Measurements from ENCODE around the gene NMT1. TPM values are rescaled to one million over a fixed set of nuclear protein-coding genes. Genes with fewer than 3 reads are reported as not detected.

NMT1 gene
- total and polyA plus RNA-seq, 2 experiments from 2014 or later: 95.6 to 298 TPM

DNA sequence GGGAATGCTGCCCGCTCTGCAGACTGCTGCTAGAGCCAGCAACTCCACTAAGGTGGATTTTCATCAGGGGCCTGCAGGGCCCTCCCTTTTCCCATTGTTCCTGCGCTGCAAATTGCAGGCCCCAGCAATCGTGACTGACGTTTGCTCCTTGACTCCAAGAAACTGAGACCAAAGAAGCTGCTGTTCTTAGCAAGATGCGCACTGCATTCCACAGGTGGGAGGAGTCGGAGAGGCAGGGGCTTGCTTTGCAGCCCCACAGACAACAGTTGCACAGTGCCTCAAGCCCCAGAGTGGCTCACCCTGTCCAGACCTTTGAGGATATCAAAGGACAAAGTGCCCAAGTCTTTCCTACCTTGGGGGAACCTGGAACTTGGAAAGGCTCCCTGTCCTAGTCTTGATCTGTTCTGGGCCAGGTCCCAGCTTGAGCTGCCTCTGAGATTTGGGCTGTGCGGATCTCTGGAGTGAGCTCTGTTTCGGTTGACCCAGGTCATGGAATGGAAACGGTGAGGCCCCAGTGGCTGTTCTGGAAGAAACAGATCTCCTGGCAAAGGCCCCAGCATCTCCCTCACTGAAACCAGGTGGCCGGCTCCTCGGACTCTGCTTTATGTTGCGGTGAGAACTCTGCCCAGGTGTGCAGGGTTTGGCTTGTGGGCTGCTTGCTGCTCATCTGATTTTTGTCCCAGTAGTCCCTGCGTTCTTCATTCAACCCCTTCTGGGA, 46.3 kb downstream of the NMT1 start (continued):
- TF ChIP-seq, protein P1, sequence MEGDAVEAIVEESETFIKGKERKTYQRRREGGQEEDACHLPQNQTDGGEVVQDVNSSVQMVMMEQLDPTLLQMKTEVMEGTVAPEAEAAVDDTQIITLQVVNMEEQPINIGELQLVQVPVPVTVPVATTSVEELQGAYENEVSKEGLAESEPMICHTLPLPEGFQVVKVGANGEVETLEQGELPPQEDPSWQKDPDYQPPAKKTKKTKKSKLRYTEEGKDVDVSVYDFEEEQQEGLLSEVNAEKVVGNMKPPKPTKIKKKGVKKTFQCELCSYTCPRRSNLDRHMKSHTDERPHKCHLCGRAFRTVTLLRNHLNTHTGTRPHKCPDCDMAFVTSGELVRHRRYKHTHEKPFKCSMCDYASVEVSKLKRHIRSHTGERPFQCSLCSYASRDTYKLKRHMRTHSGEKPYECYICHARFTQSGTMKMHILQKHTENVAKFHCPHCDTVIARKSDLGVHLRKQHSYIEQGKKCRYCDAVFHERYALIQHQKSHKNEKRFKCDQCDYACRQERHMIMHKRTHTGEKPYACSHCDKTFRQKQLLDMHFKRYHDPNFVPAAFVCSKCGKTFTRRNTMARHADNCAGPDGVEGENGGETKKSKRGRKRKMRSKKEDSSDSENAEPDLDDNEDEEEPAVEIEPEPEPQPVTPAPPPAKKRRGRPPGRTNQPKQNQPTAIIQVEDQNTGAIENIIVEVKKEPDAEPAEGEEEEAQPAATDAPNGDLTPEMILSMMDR (conservative IDR thresholded peaks at IDR 0.05; ENCODE audit: low read depth in 2 of 2): no peak
- no peak for TF ChIP-seq NANOG (IDR thresholded peaks at IDR 0.05; ENCODE audit: borderline replicate concordance)

DNA sequence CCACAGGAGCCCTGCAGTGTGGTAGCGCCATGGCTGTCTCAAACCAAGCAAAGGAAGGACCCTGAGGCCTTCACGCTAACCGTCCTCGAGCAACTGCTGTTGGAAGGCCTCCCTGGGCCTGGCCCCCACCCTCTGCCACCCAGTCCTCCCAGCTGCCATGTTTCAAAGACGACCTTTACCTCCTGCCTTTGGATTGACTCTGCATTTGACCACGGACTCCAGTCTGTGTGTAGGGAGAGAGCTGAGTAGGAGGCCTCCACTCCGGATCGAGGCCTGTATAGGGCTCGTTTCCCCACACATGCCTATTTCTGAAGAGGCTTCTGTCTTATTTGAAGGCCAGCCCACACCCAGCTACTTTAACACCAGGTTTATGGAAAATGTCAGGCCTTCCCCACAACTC, 46.9 kb downstream of the NMT1 start:
- Histone ChIP-seq H3K27ac (ENCODE audit: low read depth) (peak overlapping the region; percentile 63; the same call in 1 of the 2 replicates), H3K4me1 (ENCODE audit: insufficient read depth) (no peaks in the 10 kb centered on the region), H4K20me1 (replicated peaks; ENCODE audit: insufficient read depth) (peaks cover 9% of the 10 kb centered on the region), H3K36me3 (ENCODE audit: insufficient read depth) (peaks cover 22% of the 10 kb centered on the region; the same call in 1 of the 2 replicates), H3K79me2 (replicated peaks; ENCODE audit: insufficient read depth) (no peaks in the 10 kb centered on the region), H3K27me3 (ENCODE audit: insufficient read depth) (no peaks in the 10 kb centered on the region), H3F3A (replicated peaks; ENCODE audit: low read depth) (peaks cover 2% of the 10 kb centered on the region; the same call in 1 of the 2 replicates), H3K9me2 (ENCODE audit: insufficient read depth) (no peaks in the 10 kb centered on the region), H2AFZ (no peak overlapping the region), H3K4me3 (no peak overlapping the region), H3K4me2 (no peak overlapping the region)
- H3K27me3 Mint-ChIP-seq (ENCODE audit: insufficient read depth, low read depth, poor library complexity): peaks cover 23% of the 10 kb centered on the region
- peaks cover 57% of the 10 kb centered on the region for H3K36me3 Mint-ChIP-seq (ENCODE audit: low read depth)
- DNase-seq (ENCODE audit: low spot score) (no peak), ATAC-seq (no peak)
- TF ChIP-seq CREB1 (CRISPR knock-in tag; IDR thresholded peaks at IDR 0.05; ENCODE audit: low read depth) (no peak), ZNF331 (CRISPR knock-in tag; IDR thresholded peaks at IDR 0.05; ENCODE audit: low read depth) (no peak), EZH2phosphoT487 (IDR thresholded peaks at IDR 0.05; ENCODE audit: unreplicated experiment) (no peak)
- TF ChIP-seq, protein P2, sequence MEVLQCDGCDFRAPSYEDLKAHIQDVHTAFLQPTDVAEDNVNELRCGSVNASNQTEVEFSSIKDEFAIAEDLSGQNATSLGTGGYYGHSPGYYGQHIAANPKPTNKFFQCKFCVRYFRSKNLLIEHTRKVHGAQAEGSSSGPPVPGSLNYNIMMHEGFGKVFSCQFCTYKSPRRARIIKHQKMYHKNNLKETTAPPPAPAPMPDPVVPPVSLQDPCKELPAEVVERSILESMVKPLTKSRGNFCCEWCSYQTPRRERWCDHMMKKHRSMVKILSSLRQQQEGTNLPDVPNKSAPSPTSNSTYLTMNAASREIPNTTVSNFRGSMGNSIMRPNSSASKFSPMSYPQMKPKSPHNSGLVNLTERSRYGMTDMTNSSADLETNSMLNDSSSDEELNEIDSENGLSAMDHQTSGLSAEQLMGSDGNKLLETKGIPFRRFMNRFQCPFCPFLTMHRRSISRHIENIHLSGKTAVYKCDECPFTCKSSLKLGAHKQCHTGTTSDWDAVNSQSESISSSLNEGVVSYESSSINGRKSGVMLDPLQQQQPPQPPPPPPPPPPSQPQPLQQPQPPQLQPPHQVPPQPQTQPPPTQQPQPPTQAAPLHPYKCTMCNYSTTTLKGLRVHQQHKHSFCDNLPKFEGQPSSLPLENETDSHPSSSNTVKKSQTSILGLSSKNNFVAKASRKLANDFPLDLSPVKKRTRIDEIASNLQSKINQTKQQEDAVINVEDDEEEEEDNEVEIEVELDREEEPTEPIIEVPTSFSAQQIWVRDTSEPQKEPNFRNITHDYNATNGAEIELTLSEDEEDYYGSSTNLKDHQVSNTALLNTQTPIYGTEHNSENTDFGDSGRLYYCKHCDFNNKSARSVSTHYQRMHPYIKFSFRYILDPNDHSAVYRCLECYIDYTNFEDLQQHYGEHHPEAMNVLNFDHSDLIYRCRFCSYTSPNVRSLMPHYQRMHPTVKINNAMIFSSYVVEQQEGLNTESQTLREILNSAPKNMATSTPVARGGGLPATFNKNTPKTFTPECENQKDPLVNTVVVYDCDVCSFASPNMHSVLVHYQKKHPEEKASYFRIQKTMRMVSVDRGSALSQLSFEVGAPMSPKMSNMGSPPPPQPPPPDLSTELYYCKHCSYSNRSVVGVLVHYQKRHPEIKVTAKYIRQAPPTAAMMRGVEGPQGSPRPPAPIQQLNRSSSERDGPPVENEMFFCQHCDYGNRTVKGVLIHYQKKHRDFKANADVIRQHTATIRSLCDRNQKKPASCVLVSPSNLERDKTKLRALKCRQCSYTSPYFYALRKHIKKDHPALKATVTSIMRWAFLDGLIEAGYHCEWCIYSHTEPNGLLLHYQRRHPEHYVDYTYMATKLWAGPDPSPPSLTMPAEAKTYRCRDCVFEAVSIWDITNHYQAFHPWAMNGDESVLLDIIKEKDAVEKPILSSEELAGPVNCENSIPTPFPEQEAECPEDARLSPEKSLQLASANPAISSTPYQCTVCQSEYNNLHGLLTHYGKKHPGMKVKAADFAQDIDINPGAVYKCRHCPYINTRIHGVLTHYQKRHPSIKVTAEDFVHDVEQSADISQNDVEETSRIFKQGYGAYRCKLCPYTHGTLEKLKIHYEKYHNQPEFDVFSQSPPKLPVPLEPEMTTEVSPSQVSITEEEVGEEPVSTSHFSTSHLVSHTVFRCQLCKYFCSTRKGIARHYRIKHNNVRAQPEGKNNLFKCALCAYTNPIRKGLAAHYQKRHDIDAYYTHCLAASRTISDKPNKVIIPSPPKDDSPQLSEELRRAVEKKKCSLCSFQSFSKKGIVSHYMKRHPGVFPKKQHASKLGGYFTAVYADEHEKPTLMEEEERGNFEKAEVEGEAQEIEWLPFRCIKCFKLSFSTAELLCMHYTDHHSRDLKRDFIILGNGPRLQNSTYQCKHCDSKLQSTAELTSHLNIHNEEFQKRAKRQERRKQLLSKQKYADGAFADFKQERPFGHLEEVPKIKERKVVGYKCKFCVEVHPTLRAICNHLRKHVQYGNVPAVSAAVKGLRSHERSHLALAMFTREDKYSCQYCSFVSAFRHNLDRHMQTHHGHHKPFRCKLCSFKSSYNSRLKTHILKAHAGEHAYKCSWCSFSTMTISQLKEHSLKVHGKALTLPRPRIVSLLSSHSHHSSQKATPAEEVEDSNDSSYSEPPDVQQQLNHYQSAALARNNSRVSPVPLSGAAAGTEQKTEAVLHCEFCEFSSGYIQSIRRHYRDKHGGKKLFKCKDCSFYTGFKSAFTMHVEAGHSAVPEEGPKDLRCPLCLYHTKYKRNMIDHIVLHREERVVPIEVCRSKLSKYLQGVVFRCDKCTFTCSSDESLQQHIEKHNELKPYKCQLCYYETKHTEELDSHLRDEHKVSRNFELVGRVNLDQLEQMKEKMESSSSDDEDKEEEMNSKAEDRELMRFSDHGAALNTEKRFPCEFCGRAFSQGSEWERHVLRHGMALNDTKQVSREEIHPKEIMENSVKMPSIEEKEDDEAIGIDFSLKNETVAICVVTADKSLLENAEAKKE (CRISPR knock-in tag; IDR thresholded peaks at IDR 0.05): no peak
- TF ChIP-seq, protein P3, sequence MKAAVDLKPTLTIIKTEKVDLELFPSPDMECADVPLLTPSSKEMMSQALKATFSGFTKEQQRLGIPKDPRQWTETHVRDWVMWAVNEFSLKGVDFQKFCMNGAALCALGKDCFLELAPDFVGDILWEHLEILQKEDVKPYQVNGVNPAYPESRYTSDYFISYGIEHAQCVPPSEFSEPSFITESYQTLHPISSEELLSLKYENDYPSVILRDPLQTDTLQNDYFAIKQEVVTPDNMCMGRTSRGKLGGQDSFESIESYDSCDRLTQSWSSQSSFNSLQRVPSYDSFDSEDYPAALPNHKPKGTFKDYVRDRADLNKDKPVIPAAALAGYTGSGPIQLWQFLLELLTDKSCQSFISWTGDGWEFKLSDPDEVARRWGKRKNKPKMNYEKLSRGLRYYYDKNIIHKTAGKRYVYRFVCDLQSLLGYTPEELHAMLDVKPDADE (IDR thresholded peaks at IDR 0.05): no peak
- H3K27ac Mint-ChIP-seq: no peak overlapping the region
- H3K9me3 Mint-ChIP-seq: no peaks in the 10 kb centered on the region
- no peak overlapping the region for H3K4me3 Mint-ChIP-seq
- H3K4me1 Mint-ChIP-seq: 0 out of 3 replicates have a peak, but pooled peaks cover 3% of the 10 kb centered on the region
